NCI-H510A treated with DMSO at 0.1 percent for 48 hours (cell line): ENCODE measurements around the gene CDYL2.

ENCODE experiments used
- DNase-seq: peaks from one replicate; lab custom pipeline; 2025; lab: John Stamatoyannopoulos, UW

The CDYL2 gene

DNA sequence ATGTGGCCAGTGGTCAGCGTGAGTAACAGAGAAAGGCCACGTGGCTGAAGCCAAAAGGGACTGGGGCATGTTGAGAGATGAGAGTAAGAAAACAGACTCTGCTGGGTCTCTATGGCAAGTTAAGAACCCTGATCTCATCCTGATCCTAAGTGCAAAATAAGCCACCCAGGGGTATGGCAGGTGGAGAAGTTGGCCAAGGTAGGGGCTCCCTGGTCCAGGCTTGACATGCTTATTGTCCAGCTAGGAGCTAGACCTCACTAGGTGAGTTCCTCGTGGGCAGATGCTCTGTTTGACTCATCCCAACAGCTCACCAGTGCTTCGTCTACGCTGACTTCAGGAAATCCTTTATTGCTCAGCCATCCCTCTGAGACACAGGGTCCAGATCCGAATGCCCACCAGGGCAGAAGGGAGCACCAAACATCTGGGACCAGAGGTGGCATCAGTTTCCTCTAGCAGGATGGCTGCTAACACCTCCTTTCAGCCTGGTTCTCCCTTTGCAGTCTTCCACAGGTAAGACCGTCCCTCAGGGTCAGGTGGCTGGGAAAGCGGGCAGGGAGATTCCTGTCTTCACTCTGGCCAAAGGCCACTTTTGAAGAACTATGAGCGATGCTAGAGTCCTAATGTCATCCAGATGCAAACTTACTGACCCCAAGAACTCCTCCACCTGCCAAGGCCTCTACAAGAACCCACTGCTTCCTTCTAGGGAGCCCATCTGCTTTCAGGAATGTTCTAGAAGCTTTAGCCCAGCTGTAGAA lies 99.5 kb downstream of the CDYL2 start:
- DNase-seq: no peak

DNA sequence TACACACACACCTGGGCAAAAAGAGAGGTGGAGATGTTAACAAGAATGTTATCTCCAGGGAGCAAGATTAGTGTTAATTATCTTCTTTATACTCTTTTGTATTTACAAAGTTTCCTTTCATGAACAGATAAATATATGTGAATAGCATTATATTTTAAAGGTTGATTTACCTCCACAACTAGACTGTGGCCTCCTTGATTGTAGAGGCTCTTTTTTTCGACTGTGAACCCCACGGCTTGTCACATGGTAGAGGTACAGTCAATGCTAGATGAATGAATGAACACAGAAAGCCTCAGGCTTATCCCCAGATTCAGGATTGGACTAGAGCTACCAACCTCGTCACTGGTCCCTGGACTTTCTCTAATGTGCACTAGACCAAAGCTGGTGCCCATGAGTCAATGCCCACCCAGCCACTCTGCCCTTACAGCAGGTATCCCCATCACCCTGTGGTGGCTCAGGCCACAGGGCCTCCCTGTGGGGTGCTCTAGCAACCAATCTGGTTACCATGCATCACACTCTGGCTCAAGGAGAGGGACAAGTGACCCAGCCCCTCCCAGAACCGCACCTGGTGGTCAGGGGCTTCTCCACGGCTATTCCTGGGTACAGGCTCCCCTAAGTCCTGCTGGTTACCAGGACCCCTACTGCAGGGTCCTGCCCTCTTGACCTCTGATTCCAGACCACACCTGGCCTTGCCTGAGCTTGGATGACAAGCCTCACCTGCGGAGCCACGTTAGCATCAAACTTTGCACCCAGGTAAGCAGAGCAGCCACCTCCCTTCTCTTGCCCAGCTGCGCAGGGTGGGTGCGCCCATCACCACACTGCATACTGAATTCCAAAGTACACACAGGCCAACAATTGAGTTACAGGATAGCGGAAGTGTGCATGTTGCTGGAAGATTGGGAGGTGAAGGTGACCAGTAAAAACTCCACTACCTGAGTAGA lies 101.0 kb downstream of the CDYL2 start:
- DNase-seq: no peak

DNA sequence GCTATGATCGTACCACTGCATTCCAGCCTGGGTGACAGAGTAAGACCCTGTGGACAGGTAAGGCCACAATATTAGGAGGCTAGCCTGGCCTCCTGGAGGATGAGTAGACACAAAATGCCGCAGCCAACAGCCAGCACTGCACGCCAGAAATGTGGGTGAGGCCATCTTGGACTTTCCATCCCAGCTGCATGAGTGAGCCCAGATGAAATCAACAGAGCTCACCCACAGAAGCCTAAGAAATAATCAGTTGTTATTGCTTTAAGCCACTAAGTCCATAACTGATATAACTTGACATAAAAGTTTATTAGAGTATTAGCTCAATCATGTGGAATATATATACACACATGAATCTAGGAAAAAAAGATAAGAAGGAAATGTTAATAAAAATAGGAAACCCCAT lies 101.7 kb downstream of the CDYL2 start:
- no peak for DNase-seq

DNA sequence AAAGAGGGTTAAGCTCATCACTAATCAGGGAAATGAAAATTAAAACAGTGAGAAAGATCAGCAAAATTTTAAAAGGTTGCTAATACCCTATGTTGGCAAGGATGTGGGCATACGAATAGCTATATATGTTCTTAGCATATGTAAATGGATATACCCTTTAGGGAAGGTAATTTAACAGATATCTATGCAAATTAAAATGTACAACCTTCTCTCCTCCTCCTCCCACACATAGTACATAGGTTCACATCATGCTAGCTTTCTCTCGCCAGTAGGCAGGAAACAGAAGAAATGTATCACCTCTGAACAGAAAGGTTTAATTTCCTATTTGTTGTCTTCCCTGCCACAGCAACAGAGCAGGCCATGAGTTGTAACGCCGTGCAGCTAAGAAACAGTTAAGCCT lies 103.8 kb downstream of the CDYL2 start:
- no peak for DNase-seq

DNA sequence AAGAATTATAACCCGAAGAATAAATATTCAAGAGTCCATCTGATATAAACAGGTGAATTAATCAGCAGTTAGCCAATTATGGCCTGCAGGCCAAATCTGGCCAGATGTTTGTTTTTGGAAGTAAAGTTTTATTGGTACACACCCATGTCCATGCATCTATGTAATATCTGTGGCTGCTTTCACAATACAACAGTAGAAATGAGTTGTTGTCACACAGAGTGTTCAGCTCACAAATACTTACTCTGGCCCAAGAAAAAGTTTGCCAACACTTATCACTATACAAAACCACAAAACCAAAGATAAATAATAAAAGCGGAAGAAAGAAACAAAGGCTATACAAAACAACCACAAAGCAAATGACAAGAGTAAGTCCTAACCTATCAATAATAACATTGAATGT lies 109.4 kb downstream of the CDYL2 start:
- DNase-seq: no peak

DNA sequence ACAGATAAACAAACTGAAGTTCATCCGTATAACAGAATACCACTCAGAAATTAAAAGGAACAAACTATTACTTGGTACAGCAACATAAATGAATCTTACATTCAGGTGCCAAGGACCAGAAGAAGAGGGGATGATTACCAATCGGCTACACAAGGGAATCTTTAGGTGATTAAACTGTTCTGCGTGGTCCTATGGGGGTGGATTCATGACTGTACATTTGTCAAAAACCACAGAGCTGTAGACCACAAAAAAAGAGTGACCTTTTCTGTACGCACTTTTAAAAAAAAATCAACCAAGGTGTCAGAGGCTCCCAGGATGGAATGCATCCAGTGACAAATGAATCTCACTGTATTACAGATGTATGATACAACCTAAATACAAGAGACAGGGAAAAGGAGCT lies 110.8 kb downstream of the CDYL2 start:
- no peak for DNase-seq

DNA sequence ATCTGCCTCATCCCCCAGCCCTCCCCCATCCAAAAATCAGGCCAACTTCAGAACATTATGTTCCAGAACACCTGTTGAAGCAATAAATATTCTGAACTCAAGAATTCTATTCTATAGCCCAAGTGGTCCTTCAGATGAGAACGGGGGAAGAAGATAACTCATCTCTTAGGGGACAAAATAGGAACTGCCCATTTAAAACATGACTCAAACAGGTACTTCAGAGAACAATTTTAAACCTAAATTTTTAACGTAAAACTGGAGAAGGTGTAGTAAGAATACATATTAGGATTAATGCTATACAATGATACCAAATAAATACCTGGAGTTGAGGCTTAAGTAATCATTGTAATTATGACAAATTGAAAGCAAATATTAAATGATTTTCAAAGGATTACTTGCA lies 112.1 kb downstream of the CDYL2 start:
- no peak for DNase-seq

DNA sequence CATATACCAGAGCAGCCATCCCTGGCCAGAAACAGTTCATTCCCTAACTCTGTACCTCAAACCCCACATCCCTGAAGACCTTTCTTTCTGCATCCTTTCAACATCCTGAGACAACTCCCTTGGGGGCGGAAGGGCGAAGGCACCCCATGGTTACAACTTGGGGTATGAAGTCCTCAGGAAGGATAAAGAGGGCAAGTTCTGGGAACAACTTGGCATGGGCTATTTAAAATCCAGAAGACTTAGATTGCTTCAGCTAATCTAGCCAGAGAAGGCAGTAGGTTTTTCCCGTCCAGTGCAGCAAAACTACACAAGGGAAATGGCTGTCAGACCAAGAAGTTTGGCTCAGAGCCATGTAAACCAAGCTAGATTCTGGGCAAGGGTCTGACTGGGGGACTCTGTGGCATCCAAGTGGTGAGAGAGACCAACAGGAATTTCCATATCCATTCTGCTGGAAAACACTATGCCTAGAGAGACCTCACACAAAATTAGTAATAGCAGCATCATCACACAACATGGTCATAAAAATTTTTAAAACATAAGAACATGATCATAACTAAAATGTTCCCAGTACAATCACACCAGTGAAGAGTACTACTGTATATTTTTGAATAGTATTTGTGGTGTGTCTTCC lies 113.2 kb downstream of the CDYL2 start:
- DNase-seq: no peak

DNA sequence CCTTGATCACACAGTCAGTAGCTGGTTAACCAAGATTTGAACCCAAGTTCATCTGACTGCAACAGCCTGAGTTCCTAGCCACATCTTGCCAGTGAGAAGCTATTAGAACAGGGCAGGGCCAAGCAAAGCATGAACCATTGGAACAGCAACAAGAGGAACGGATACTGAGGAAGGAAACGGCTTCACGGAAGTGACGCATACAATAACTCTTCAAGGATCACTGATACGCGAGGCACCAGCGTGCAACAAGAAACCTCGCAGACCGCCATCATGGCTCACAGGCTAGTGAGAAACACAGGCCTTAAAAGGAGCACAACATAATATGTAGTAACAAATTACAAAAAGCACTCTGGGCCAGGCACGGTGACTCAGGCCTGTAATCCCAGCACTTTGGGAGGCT lies 114.9 kb downstream of the CDYL2 start:
- DNase-seq: no peak

DNA sequence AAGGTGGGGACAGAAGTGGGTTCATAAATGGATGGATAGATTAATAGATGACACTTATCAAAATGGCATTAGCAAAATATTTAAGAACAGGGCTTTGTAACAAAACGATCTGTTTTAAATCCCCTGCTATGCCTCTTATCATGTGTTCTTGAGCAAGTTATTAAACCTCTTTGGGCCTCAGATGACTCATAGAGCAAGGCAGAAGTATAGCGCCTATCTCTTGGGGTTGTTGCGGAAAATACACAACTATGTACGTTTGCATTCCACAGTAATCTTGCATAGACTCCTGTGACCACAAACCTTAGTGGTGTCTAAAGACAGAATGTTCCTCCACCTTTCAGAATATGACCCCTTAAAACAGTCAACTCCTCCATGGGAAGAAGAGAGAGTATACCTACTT lies 116.8 kb downstream of the CDYL2 start:
- no peak for DNase-seq

DNA sequence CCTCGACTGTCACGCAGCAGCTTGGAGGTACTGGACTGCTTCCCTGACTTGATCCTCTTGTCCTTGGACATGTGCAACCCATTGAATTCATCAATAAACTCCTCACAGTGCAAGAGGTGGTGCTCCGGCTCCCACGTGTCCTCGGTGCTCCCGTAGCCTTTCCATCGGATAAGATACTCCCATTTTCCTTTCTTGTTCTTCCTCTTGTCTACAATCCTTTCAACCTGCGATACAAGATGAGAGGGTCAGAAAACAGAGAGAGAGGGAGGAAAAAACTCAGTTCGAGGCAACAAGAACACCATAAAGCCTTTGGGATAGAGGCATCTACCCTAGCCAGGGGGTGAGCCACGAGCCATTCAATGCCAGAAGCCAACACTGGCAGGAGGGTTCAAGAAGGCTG lies 119.5 kb downstream of the CDYL2 start:
- no peak for DNase-seq

DNA sequence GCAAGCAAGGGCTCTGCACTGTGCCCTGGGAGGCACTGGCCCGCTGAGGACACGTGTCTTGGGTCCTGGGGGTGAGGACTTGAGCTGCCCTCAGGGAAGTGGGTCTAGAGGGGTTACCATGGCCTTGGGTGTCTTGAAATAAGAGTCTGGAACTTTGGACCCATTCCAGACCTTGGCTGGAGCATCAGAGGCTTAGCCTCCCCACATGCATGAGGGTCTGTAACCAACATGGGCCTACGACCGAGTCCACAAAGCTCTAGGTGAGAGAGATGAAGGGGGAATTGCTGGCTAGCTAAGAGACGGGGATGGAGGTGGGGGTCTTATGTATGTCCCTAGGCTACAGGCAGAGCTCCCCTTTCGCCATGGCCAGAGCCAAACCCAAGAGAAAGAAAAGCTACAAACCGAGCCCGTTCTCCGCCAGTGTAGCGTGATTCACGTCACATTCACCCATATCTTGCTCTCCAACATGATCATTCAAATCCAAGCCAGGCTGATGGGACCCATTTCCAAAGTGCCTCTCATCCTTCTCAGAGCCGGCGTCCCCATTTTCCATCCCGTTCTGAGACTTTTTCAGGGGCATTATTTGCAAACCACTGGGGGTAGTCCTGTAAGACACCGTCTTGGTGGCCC lies 120.1 kb downstream of the CDYL2 start:
- DNase-seq: no peak

DNA sequence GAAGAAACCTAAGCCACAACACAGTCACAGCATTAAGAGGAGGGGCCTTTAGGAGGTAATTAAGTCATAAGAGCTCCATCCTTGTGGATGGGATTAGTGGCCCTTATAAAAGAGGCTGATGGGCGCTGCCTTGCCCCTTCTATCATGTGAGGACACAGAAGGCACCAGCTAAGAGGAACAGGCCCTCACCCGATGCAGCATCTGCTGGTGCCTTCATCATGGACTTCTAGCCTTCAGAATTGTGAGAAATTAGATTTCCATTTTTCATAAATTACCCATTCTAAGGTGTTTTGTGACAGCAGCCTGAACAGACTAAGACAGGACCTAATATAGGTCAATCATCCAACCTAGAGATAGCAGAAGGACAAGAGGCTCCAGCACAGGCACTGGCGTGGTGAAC lies 120.8 kb downstream of the CDYL2 start:
- DNase-seq: no peak

DNA sequence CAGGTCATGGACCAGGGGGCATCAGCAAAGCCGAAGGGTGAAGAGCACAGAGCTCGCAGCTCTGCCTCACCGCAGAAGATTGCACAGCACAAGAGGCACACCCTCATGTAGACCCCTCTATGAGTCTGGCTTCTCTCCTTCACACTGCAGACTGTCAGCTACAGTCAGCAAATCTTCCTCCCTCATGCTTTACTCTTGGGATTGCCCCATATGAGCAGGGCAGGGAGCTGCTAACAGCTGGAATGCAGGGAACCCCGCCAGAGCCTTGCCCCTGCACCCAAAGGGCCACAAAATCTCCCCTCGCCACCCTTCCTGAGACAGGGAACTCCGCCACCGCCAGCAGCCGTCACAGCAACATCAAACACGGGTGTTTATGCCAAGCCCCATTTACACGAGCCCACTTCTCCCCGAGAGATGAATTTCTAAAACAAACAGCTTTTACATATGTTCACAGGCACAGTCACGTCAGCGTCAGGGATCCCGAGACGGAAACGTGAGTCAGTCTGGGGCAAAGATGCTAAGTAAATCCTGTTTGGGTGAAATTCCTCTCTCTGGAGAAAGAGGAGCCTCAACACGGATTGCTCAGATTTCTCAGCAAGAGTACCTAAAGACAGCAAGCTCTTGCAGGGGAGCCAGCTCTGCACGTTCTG lies 121.9 kb downstream of the CDYL2 start:
- no peak for DNase-seq

DNA sequence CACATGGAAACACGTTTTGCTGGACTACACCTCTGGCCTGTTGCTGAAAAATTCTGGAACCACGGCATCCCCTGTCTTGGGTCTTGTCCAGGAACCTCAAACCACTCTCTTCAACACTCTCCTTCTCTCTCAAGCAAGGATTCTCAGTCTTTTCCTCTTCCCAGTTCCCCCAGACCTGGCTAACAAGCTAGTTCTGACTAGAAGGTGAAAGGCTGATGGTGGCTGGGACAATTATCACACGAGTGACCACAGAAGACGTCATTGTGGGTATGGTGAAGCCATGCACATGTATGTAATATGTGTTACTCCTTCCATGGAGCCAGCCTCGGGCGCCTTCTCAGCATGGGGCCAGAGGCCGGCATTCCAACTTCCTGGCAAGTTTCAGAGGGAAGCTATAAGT lies 123.0 kb downstream of the CDYL2 start:
- no peak for DNase-seq

DNA sequence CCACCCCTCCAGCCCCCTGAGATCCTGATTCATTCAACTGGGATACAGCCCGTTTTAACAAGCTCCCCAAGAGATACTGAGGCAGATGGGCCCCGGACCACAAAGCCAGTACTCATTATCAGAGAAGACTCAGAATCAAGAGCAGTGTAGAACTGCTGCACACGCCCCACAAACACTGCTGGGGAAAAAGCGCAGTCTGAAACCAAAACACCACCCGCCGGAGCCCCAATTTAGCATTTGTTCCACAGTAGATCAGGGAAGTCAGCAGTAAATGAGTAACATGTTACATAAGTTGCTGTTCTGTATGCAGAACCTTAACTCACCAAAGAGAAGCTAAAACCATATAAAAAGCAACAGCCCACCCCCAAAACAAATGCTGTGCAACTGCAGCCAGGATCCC lies 123.6 kb downstream of the CDYL2 start:
- DNase-seq: no peak

DNA sequence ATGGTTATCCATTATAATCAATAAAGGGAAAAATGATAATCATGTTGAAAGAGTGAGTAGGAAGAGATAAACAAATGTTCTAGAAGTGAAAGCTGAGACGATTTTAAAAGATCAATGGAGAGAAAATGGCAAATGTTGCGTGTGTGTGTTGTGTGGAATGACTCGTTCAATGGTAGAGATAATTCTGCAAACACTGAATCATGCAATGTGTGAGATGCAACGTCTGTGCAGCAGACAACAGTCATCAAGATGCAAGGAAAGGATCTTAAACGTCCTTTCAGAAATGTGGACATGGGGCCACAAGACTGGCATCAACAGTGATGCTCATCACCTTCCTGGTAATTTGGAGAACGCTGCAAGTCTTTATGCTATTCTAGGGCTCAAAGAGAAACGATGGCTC lies 124.4 kb downstream of the CDYL2 start:
- no peak for DNase-seq

DNA sequence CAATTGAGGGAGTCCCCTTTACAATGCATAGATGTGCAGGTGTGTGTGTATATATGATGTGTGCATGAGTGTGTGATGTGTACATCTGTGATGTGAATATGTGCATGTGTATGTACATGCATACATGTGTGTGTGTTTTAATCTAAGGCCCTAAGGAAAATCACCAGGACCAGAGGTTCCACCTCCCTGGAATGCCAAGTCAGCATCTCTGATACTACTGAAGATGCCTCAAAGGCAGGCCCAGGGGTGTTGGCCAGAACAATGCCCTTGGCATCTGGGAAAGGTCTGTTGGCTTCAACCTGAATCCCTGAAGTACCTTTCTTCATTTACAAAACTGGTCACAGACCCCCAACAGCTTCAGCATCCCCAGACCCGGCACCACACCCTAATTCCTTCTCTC lies 129.5 kb downstream of the CDYL2 start:
- DNase-seq: no peak

DNA sequence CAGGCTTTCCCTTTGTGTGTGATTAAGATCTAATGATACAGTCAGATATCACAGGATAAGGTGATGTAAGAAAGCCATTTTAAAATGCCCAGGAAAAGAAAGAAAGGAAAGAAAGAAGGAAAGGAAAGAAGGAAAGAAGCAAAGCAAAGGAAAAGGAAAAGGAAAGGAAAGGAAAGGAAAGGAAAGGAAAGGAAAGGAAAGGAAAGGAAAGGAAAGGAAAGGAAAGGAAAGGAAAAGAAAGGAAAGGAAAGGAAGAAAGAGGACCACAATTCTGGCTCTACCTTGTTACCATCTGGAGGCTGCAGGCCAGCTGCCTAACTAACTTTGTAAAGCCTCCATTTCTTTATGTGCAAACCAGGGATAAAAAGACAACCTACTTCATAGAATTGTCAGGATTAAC lies 132.0 kb downstream of the CDYL2 start:
- DNase-seq: no peak

DNA sequence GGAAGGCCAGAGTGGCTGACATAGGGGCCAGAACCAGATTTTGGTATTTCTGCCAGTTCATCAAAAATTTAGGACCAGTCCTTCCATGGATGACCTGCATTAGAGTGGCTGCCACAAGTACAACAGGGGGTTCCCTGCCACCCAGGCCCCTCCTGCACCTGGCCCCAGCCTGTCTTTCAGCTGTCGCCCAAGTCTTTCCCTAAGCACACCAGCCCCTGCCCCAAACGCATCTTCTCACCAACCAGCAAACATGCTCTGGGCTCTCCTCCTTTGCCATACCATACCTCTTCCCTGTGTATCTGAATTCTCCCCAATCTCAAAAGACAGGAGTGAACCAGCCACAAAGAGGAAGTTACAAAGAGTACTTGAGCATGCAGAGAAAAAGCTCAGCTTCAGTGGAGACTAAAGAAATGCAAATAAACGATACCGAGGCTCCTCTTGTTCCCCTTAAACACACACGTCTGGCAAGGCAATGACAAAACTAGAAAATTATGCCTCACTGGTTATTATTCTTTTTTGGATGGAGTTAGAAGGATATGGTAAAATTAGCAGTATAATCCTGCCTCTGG lies 133.0 kb downstream of the CDYL2 start:
- DNase-seq: no peak

DNA sequence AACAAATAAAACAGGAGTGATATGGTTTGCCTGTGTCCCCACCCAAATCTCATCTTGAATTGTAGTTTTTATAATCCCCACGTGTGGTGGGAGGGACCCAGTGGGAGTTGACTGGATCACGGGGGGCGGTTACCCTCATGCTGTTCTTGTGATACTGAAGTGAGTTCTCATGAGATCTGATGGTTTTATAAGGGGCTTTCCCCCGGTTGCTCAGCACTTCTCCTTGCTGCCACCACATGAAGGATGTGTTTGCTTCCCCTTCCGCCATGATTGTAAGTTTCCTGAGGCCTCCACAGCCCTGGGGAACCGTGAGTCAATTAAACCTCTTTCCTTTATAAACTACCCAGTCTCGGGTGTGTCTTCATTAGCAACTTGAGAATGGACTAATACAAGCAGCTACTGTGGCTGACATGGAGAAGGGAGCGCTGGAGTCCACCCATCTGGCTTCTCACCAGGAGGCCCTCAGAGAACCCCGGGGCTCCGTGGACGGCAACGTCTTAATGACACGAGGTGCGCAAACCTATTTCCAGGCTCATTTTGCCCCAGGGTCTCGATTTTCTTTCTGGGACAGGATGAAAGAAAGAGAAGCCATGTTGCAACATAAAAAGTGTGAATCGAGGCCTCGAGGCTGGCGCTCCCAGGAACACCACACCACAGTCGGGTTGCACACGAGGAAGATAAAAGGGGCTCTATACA lies 134.1 kb downstream of the CDYL2 start:
- DNase-seq: no peak
